Left ventricle myocardium superior (tissue), 1 donor: ENCODE measurements around the gene CTSE. TPM values are rescaled to one million over a fixed set of nuclear protein-coding genes. Genes with fewer than 3 reads are reported as not detected.
A peak's percentile ranks its signal among the peaks of the same experiment; 100 is the strongest.
"Not testable (repeated sequence)": the region's sequence is repeated elsewhere in the genome, so short reads cannot be mapped to it uniquely, and the experiment has no call there.

Experiments used
- ATAC-seq: fragments of 200-7000 bp; cut with Tn5 transposase; one replicate; pipeline ENCODE4 v1.9.1; 2020; ENCODE audit warnings: mild to moderate bottlenecking, moderate library complexity
- DNase-seq: peaks from one replicate; pipeline ENCODE4 v3.0.0-alpha.2; 2020
- intact Hi-C: fragments of 100-400 bp; cut with micrococcal nuclease; formaldehyde crosslinking; loops from one replicate; pipeline ENCODE4 v1.11.0; 2022
- total RNA-seq: library from RNA; stranded (reverse); fragmentation: NEBNext Ultra II Directional; extraction: Animal tissue kit (Norgen Biotek cat#: 25700); gene quantifications from one replicate; pipeline ENCODE4 v1.2.1, GENCODE V29; 2021
- donor health status: DM: no; HTN: yes; CAD: no; lungs with severe emphysema.

CTSE gene
- total RNA-seq, 1 donor from 2014 or later = 0.15 TPM

- not testable (repeated sequence) for ATAC-seq
These were observed 28.7 kb upstream of the CTSE start for GRCh38 chr1:206052231-206052865.

GRCh38 chr1:206050655-206051235 lies 27.1 kb upstream of the CTSE start:
- intact Hi-C loops = no loop called here
- DNase-seq (no peak), ATAC-seq (no peak)

More at GRCh38 chr1:206052231-206052865, 28.7 kb upstream of the CTSE start:
- DNase-seq, intact Hi-C loops: not testable (repeated sequence)

GRCh38 chr1:206049919-206050600 lies 26.4 kb upstream of the CTSE start:
- ATAC-seq = no peak
- intact Hi-C loops = no loop called here
- DNase-seq = no peak

GRCh38 chr1:206049293-206049692 lies 25.6 kb upstream of the CTSE start:
- intact Hi-C loops = no loop called here
- DNase-seq = no peak

GRCh38 chr1:206048582-206048981 lies 24.9 kb upstream of the CTSE start:
- ATAC-seq = no peak
- no peak for DNase-seq

More at GRCh38 chr1:206049293-206049692, 25.6 kb upstream of the CTSE start:
- no peak for ATAC-seq

GRCh38 chr1:206047271-206047670 lies 23.6 kb upstream of the CTSE start:
- ATAC-seq (no peak), DNase-seq (no peak)
- intact Hi-C loops = no loop called here

More at GRCh38 chr1:206048582-206048981, 24.9 kb upstream of the CTSE start:
- intact Hi-C loops = no loop called here

GRCh38 chr1:206041640-206042039 lies 17.9 kb upstream of the CTSE start:
- intact Hi-C loops = no loop called here
- DNase-seq (no peak), ATAC-seq (no peak)

GRCh38 chr1:206040328-206040727 lies 16.6 kb upstream of the CTSE start:
- DNase-seq = no peak
- no peak for ATAC-seq
- intact Hi-C loops = no loop called here

- intact Hi-C loops = no loop called here
- ATAC-seq (no peak), DNase-seq (no peak)
These were observed 15.6 kb upstream of the CTSE start for GRCh38 chr1:206039046-206039973.

GRCh38 chr1:206037581-206037980 lies 13.9 kb upstream of the CTSE start:
- no peak for ATAC-seq
- intact Hi-C loops = no loop called here
- DNase-seq = no peak

- DNase-seq (no peak), ATAC-seq (no peak)
- intact Hi-C loops = no loop called here
These were observed 13.2 kb upstream of the CTSE start for GRCh38 chr1:206036663-206037455.

- intact Hi-C loops = no loop called here
- no peak for ATAC-seq
These were observed 11.3 kb upstream of the CTSE start for GRCh38 chr1:206035027-206035426.

GRCh38 chr1:206032380-206033140 lies 8.9 kb upstream of the CTSE start:
- intact Hi-C loops = no loop called here
- ATAC-seq (no peak), DNase-seq (no peak)

More at GRCh38 chr1:206035027-206035426, 11.3 kb upstream of the CTSE start:
- no peak for DNase-seq

- ATAC-seq (peak; percentile 88), DNase-seq (peak; percentile 65)
- intact Hi-C loops = no loop called here
These were observed 7.0 kb upstream of the CTSE start for GRCh38 chr1:206030714-206031113.

GRCh38 chr1:206030191-206030590 lies 6.5 kb upstream of the CTSE start:
- DNase-seq (no peak), ATAC-seq (no peak)
- intact Hi-C loops = no loop called here

GRCh38 chr1:206029484-206029883 lies 5.8 kb upstream of the CTSE start:
- intact Hi-C loops = no loop called here
- peak; percentile 59 for ATAC-seq
- peak; percentile 60 for DNase-seq

GRCh38 chr1:206025283-206025820 lies 1.7 kb upstream of the CTSE start:
- intact Hi-C loops = no loop called here
- no peak for ATAC-seq

GRCh38 chr1:206022766-206023165 lies 929 bp downstream of the CTSE start:
- ATAC-seq = no peak
- DNase-seq = no peak
- intact Hi-C loops = no loop called here

More at GRCh38 chr1:206025283-206025820, 1.7 kb upstream of the CTSE start:
- DNase-seq = no peak
